Endothelial cell of coronary artery (primary cell): ENCODE data around the gene TAS2R3. TPM values are rescaled to one million over a fixed set of nuclear protein-coding genes. Genes with fewer than 3 reads are reported as not detected.

ENCODE experiments used
- total RNA-seq: library from RNA; depleted of rRNA; stranded (reverse); fragments of >200 nt; gene quantifications from 2 replicates; pipeline ENCODE4 v1.2.3, GENCODE V29; 2014

The TAS2R3 gene
- total RNA-seq, result 1.2 and 1.3 TPM in 2 replicates

GRCh38 chr7:141763797-141764196 lies at the start of gene TAS2R3:
TAS2R3 (plus strand) TSS chr7:141764097; CDS start chr7:141764159, 62 bp downstream.

GRCh38 chr7:141737836-141738591 lies 25.9 kb upstream of the TAS2R3 start, which contains the start of gene SSBP1:
SSBP1 (plus strand) TSS chr7:141738358; CDS start chr7:141739167, 809 bp downstream.

GRCh38 chr7:141776374-141776773 lies 12.5 kb downstream of the TAS2R3 start, which contains the start of gene TAS2R4:
TAS2R4 (plus strand) TSS chr7:141776674; CDS start chr7:141778489, 1,815 bp downstream.

GRCh38 chr7:141789917-141790316 lies 26.0 kb downstream of the TAS2R3 start, which contains the start of gene TAS2R5:
TAS2R5 (plus strand) TSS chr7:141790217; CDS start chr7:141790362, 145 bp downstream.

Other genes starting within 250 kb of the TAS2R3 start
- gene AGK, start 212.7 kb upstream of the TAS2R3 start, total RNA-seq, result 20.8 and 21.5 TPM in 2 replicates
- 36.0 and 40.8 TPM in 2 replicates for gene DENND11, start 61.9 kb upstream of the TAS2R3 start, total RNA-seq
- 0.09 TPM in 1 of 2 replicates, not detected in the other for gene WEE2, start 55.7 kb upstream of the TAS2R3 start, total RNA-seq
- 181 and 257 TPM in 2 replicates for gene SSBP1, start 25.7 kb upstream of the TAS2R3 start, total RNA-seq
- gene TAS2R4, start 12.6 kb downstream of the TAS2R3 start, total RNA-seq, result 0.85 and 0.90 TPM in 2 replicates
- gene TAS2R5, start 26.1 kb downstream of the TAS2R3 start, total RNA-seq, result 0.81 and 0.94 TPM in 2 replicates
- not detected in 2 replicates for gene PRSS37, start 77.4 kb downstream of the TAS2R3 start, total RNA-seq
- not detected in 2 replicates for gene OR9A4, start 152.3 kb downstream of the TAS2R3 start, total RNA-seq
- gene CLEC5A, start 182.9 kb downstream of the TAS2R3 start, total RNA-seq, result not detected in 2 replicates
- not detected in 2 replicates for gene TAS2R38, start 209.7 kb downstream of the TAS2R3 start, total RNA-seq
- gene MGAM, start 231.8 kb downstream of the TAS2R3 start, total RNA-seq, result under 0.01 and 0.09 TPM in 2 replicates